ENCODE results near the gene SCAMP2. TPM values are rescaled to one million over a fixed set of nuclear protein-coding genes. Genes with fewer than 3 reads are reported as not detected.

The SCAMP2 gene
- total RNA-seq, 1 experiment from 2014 or later: 121 TPM

DNA sequence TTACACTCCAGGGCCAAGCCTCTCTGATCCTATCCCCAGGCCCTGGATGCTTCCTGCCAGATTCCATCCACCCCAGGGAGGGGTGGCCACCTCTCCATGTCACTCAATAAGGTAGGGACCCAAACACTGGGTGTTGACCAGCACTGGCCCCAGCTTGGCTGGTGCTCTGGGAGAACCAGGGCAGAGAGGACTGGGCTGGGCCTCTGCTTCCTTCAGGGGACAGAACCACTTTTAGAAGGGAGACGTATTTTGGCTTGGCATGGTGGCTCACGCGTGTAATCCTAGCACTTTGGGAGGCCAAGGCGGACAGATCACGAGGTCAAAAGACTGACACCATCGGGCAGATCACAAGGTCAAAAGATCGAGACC lies 51.4 kb downstream of the SCAMP2 start:
- H3K36me3 ChIP-seq (ENCODE audit: control insufficient read depth, insufficient read depth, low read length): no peaks in the 10 kb centered on the region
- no peak for DNase-seq (ENCODE audit: low read depth, low spot score)
- no peak overlapping the region for H3K4me3 ChIP-seq (ENCODE audit: low read depth in 2 of 2, low read length in 2 of 2)
- ATAC-seq: no peak
- BruUV-seq (replicated peaks): no TSS peak
- ChIA-PET POLR2A (interaction anchor here (0.6 kb wide), 1 partner anchor 53 kb away, joined by 10 read pairs; no protein-coding TSS in a partner anchor), CTCF (interaction anchor here (1.2 kb wide), 1 partner anchor 9 kb away, joined by 3 read pairs; the partner anchor contains the start of gene LMAN1L)
- in situ Hi-C loops (cut with HindIII; ENCODE audit: low pct_unique_long_range_greater_than_20kb, low sequenced_read_pairs) (no loop called here), intact Hi-C loops (cut with micrococcal nuclease; ENCODE audit: unreplicated experiment) (no loop called here)
- H3K27me3 ChIP-seq (ENCODE audit: control insufficient read depth, insufficient read depth, low read length): peaks cover 2% of the 10 kb centered on the region; the same call in 1 of the 2 replicates
- peaks cover 4% of the 10 kb centered on the region; the same call in 1 of the 2 replicates for H3K4me1 ChIP-seq (ENCODE audit: control insufficient read depth, insufficient read depth, low read length)
- H3K27ac ChIP-seq (ENCODE audit: low read length): no peak overlapping the region
- TF ChIP-seq, protein P1, sequence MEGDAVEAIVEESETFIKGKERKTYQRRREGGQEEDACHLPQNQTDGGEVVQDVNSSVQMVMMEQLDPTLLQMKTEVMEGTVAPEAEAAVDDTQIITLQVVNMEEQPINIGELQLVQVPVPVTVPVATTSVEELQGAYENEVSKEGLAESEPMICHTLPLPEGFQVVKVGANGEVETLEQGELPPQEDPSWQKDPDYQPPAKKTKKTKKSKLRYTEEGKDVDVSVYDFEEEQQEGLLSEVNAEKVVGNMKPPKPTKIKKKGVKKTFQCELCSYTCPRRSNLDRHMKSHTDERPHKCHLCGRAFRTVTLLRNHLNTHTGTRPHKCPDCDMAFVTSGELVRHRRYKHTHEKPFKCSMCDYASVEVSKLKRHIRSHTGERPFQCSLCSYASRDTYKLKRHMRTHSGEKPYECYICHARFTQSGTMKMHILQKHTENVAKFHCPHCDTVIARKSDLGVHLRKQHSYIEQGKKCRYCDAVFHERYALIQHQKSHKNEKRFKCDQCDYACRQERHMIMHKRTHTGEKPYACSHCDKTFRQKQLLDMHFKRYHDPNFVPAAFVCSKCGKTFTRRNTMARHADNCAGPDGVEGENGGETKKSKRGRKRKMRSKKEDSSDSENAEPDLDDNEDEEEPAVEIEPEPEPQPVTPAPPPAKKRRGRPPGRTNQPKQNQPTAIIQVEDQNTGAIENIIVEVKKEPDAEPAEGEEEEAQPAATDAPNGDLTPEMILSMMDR (IDR thresholded peaks at IDR 0.05): no peak
- TF ChIP-seq TCF7L2 (IDR thresholded peaks at IDR 0.05; ENCODE audit: low read depth, low read length) (no peak), SIN3A (IDR thresholded peaks at IDR 0.05; ENCODE audit: borderline replicate concordance, insufficient read depth, low read depth, low read length) (no peak), POLR2AphosphoS5 (IDR thresholded peaks at IDR 0.05; ENCODE audit: low read depth, low read length) (no peak)
- TF ChIP-seq, protein P2, sequence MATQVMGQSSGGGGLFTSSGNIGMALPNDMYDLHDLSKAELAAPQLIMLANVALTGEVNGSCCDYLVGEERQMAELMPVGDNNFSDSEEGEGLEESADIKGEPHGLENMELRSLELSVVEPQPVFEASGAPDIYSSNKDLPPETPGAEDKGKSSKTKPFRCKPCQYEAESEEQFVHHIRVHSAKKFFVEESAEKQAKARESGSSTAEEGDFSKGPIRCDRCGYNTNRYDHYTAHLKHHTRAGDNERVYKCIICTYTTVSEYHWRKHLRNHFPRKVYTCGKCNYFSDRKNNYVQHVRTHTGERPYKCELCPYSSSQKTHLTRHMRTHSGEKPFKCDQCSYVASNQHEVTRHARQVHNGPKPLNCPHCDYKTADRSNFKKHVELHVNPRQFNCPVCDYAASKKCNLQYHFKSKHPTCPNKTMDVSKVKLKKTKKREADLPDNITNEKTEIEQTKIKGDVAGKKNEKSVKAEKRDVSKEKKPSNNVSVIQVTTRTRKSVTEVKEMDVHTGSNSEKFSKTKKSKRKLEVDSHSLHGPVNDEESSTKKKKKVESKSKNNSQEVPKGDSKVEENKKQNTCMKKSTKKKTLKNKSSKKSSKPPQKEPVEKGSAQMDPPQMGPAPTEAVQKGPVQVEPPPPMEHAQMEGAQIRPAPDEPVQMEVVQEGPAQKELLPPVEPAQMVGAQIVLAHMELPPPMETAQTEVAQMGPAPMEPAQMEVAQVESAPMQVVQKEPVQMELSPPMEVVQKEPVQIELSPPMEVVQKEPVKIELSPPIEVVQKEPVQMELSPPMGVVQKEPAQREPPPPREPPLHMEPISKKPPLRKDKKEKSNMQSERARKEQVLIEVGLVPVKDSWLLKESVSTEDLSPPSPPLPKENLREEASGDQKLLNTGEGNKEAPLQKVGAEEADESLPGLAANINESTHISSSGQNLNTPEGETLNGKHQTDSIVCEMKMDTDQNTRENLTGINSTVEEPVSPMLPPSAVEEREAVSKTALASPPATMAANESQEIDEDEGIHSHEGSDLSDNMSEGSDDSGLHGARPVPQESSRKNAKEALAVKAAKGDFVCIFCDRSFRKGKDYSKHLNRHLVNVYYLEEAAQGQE (IDR thresholded peaks at IDR 0.05; ENCODE audit: insufficient read depth in 1 of 2, low read depth in 2 of 2, low read length in 1 of 2): no peak
- H3K9me3 ChIP-seq (ENCODE audit: control insufficient read depth, insufficient read depth, low read depth, low read length): no peaks in the 10 kb centered on the region

DNA sequence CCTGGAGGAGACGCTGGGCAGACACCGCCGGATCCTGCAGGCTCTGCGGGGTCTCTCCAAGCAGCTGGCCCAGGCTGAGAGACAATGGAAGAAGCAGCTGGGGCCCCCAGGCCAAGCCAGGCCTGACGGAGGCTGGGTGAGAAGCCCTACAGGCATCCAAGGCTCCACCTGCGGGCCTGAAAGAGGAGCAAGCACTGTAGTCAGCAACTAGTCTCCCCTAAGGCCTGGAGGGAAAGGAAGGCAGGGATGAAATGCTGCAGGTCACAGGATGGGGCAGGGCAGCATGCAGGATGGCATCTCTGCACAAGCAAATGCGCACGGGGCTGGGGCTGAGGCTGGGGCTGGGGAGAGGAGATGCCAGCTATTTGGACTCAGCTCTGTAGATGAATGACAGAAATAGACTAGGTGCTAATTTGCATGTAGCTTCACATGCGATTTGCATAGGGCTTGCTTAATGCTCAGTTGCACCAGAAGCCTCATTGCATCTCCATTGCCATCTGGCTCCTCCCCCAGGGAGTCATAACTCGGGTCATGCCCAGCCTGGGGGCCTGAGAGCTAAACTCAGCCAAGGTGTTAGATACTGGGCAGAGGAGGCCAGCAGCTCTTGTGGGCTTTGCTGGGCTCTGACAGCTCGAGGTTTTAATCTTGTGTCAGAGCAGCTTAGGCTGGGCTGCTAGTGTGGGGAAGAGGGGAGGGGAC lies 51.9 kb downstream of the SCAMP2 start:
- ChIA-PET POLR2A (interaction anchor here (0.5 to 0.6 kb wide), 2 partner anchors 53 to 491 kb away, joined by 9 to 10 read pairs; no protein-coding TSS in a partner anchor), CTCF (no interaction called here)
- H3K4me3 ChIP-seq (ENCODE audit: low read depth in 2 of 2, low read length in 2 of 2): no peak overlapping the region
- peaks cover 2% of the 10 kb centered on the region; the same call in 1 of the 2 replicates for H3K27me3 ChIP-seq (ENCODE audit: control insufficient read depth, insufficient read depth, low read length)
- no TSS peak for BruUV-seq (replicated peaks)
- H3K9me3 ChIP-seq (ENCODE audit: control insufficient read depth, insufficient read depth, low read depth, low read length): no peaks in the 10 kb centered on the region
- DNase-seq (ENCODE audit: low read depth, low spot score) (no peak), ATAC-seq (no peak)
- H3K4me1 ChIP-seq (ENCODE audit: control insufficient read depth, insufficient read depth, low read length): peaks cover 4% of the 10 kb centered on the region; the same call in 1 of the 2 replicates
- H3K27ac ChIP-seq (ENCODE audit: low read length): no peak overlapping the region
- no peak for TF ChIP-seq SIN3A (IDR thresholded peaks at IDR 0.05; ENCODE audit: borderline replicate concordance, insufficient read depth, low read depth, low read length)
- no peak for TF ChIP-seq POLR2AphosphoS5 (IDR thresholded peaks at IDR 0.05; ENCODE audit: low read depth, low read length)
- TF ChIP-seq TCF7L2 (IDR thresholded peaks at IDR 0.05; ENCODE audit: low read depth, low read length): no peak
- TF ChIP-seq, protein P1 (IDR thresholded peaks at IDR 0.05): no peak
- TF ChIP-seq, protein P2 (IDR thresholded peaks at IDR 0.05; ENCODE audit: insufficient read depth in 1 of 2, low read depth in 2 of 2, low read length in 1 of 2): no peak
- intact Hi-C loops (cut with micrococcal nuclease; ENCODE audit: unreplicated experiment) (no loop called here), in situ Hi-C loops (cut with HindIII; ENCODE audit: low pct_unique_long_range_greater_than_20kb, low sequenced_read_pairs) (no loop called here)
- no peaks in the 10 kb centered on the region for H3K36me3 ChIP-seq (ENCODE audit: control insufficient read depth, insufficient read depth, low read length)
